ENCODE measurements around the gene PI4KA.

The PI4KA gene

GRCh38 chr22:20763630-20764470 is 94.8 kb downstream of the PI4KA start:
- TF ChIP-seq CTCF (conservative IDR thresholded peaks at IDR 0.05): no peak
- TF ChIP-seq ZFX (IDR thresholded peaks at IDR 0.05): no peak
- no peak overlapping the region for H3K27ac ChIP-seq

GRCh38 chr22:20762233-20762796 is 96.3 kb downstream of the PI4KA start:
- no peak overlapping the region for H3K27ac ChIP-seq
- TF ChIP-seq CTCF (conservative IDR thresholded peaks at IDR 0.05) (no peak), ZFX (IDR thresholded peaks at IDR 0.05) (no peak)

- no peak for TF ChIP-seq ZFX (IDR thresholded peaks at IDR 0.05)
- no peak for TF ChIP-seq CTCF (conservative IDR thresholded peaks at IDR 0.05)
- H3K27ac ChIP-seq: no peak overlapping the region
These were observed 97.1 kb downstream of the PI4KA start for GRCh38 chr22:20761536-20761935.

GRCh38 chr22:20760084-20760483 is 98.5 kb downstream of the PI4KA start:
- no peak for TF ChIP-seq ZFX (IDR thresholded peaks at IDR 0.05)
- no peak for TF ChIP-seq CTCF (conservative IDR thresholded peaks at IDR 0.05)
- no peak overlapping the region for H3K27ac ChIP-seq

GRCh38 chr22:20758688-20759087 is 99.9 kb downstream of the PI4KA start:
- no peak overlapping the region for H3K27ac ChIP-seq
- TF ChIP-seq ZFX (IDR thresholded peaks at IDR 0.05) (no peak), CTCF (conservative IDR thresholded peaks at IDR 0.05) (no peak)

- no peak for TF ChIP-seq ZFX (IDR thresholded peaks at IDR 0.05)
- TF ChIP-seq CTCF (conservative IDR thresholded peaks at IDR 0.05): no peak
- no peak overlapping the region for H3K27ac ChIP-seq
These were observed 101.8 kb downstream of the PI4KA start for GRCh38 chr22:20756846-20757245.

- H3K27ac ChIP-seq: no peak overlapping the region
- no peak for TF ChIP-seq CTCF (conservative IDR thresholded peaks at IDR 0.05)
These were observed 105.7 kb downstream of the PI4KA start for GRCh38 chr22:20752873-20753272.

Data from C4-2B (cell line).